GM21619 (cell line): ENCODE data around the gene CKAP2.
"Not testable (repeated sequence)": the region's sequence is repeated elsewhere in the genome, so short reads cannot be mapped to it uniquely, and the experiment has no call there.

Experiments used
- ATAC-seq: cut with Tn5 transposase; IDR thresholded peaks from one replicate; pipeline ENCODE4 v1.9.1; 2021; ENCODE audit not compliant: unreplicated experiment

CKAP2 gene

DNA sequence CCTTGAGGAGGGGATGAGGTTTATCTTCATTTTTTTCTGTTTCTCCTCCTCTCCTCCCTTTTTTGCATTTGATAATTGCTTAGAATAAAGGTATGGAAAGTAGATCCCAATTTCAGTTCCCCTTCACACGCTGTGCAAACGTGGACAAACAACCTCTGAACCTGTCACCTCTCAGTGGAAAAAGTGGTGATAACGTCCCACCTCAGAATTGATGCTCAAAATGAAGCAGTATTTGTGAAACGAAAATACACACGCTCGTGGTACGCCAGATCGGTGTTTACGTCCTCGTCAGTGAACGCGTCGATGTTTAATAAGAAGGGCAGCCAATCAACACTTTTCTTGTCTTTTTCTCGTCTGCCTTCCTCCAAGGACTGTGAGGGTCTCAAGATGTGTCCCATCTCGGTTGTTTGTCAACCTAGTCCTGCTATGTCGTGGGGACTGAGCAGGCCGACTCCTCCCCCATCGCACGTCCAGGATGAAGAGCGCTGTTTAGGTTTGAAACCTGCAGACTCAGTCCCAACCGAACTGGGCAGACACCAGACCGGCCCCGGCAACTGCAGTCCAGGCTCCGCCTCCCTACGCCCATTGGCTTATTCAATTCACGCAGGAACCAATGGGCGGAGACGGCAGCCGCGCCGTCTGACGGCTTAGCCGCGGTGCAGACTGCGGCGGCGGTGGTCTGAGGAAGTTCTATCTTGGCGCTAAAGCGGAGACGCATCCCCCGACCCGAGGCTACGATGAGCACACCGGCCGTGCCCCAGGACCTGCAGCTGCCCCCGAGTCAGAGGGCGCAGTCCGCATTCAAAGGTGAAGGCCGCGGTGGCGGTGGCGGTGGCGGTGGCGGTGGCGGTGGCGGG lies at the start of gene CKAP2:
Gene CKAP2 (plus strand): TSS at position 659 of the 857 bp plus-strand sequence. CDS start 79 bp downstream, at position 738.
- ATAC-seq = peak; percentile 75

GRCh38 chr13:52405767-52406494 lies 49.3 kb upstream of the CKAP2 start, which contains the start of gene THSD1:
Gene THSD1 (minus strand): TSS chr13:52406172. CDS start chr13:52402600, 3,572 bp downstream.
- ATAC-seq = no peak

DNA sequence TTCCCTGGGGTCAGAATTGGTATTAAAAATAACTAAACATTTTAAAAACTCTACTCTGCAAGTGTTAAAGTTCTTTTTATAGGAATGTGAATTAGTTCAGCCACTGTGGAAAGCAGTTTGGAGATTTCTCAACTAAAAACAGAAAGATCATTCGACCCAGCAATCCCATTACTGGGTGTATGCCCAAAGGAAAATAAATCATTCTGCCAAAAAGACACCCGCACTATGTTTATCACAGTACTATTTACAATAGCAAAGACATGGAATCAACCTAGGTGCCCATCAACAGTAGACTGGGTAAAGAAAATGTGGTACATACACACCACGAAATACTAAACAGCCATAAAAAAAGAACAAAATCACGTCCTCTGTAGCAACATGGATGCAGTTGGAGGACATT lies 48.6 kb upstream of the CKAP2 start:
- ATAC-seq = no peak

DNA sequence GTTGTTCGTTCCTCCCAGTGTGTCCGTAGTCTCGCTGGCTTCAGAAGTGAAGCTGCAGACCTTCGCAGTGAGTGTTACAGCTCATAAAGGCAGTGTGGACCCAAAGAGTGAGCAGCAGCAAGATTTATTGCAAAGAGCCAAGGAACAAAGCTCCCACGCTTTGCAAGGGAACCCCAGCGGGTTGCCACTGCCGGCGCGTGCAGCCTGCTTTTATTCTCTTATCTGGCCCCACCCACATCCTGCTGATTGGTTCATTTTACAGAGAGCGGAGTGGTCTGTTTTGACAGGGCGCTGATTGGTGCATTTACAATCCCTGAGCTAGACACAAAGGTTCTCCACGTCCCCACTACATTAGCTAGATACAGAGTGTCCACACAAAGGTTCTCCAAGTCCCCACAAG lies 47.8 kb upstream of the CKAP2 start:
- ATAC-seq = not testable (repeated sequence)

GRCh38 chr13:52408071-52408658 lies 47.1 kb upstream of the CKAP2 start:
- ATAC-seq = not testable (repeated sequence)

- peak; percentile 97 for ATAC-seq
These were observed 43.6 kb upstream of the CKAP2 start for GRCh38 chr13:52411629-52412028.

- no peak for ATAC-seq
These were observed 43.1 kb upstream of the CKAP2 start for GRCh38 chr13:52412128-52412527.

DNA sequence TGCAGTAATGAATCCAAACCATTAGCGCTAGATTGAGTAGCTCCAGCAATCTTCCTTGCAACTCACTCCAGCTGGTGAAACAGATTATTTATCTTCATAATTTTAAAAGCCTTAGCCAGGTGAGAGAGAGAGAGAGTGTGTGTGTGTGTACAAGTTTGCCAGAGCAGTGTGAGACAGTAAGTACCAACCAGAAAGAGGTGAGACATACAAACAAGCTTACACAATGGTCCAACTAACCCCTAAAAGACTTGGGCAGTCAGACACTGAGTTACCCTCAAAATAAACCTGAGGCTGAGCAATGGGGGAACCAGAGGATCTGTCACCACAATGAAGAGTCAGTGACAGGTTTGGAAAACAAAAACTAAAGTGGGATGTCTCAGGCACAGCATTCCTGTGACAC lies 41.2 kb upstream of the CKAP2 start:
- ATAC-seq = no peak

DNA sequence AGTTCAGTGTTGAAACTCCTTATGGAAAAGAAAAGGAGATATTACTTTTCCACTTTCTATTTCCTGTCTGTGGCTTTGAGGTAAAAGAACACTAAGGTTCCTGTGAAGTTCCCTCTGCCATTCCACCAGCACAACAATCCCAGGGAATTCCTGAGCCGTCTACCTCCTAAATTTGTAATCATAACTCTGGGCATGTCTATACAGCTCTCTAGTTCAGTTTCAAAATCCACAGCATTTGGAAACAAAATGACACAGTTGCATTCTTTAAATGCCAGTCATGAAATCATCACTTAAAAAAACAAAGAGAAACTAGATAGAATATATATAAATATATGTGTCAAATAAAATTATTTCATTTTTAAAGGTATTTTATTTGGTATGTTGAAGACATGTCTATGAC lies 40.3 kb upstream of the CKAP2 start:
- ATAC-seq = no peak

DNA sequence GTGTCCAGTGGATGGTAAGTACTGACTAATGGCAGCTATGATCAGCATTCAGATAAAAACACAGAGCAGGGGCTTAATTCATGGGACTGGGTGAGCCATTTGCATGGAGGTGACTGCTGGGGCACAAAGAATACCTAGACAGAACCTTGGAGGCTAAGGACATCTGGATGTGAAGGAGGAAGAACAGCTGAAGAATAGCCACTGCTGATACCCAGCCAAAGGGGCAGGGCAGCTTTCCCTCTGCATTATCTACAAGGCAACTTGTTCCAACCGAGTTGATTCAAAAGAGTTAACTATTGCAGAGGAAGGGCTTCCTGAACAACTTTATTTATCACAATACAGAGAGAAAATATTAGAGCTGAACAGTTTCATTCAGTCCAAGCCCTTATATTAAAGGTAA lies 36.2 kb upstream of the CKAP2 start:
- ATAC-seq = no peak

- no peak for ATAC-seq
These were observed 34.1 kb upstream of the CKAP2 start for GRCh38 chr13:52421216-52421615.

DNA sequence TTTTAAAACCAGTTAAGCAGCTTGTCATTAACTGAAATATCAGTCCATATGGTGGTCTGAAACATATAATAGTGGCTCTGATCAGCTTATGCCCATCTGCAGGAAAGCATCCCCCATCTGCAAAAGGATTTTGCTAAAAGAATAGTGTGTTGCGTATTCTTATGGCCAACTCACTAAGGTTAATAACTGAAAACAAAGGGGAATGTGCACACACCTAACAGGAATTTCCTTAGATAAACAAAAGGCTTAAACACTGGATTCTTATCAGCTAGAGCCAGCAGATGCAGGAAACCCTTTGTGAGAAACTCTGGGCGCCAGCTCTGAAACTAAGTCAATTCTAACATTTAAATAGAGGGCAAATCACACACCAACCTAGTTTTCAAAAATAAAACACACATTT lies 27.0 kb upstream of the CKAP2 start:
- ATAC-seq = no peak

DNA sequence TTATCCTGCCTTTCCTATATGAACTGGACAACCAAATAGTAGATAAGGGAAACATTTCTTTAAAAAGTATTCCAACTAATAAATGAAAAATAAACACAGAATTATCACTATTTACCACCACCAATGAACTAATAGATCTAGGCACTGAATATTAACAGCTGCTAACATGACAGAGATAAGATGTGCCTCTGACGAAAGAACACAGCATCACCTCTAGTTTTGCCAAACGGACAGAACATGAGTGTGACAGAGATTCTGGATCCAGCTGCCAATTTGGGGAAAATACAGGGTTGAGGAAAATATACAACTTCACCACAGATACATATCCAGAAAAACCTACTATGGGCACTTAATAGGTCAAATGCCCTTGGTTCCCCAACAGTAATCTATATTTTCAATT lies 22.8 kb upstream of the CKAP2 start:
- ATAC-seq = no peak

- ATAC-seq = no peak
These were observed 9.0 kb upstream of the CKAP2 start for GRCh38 chr13:52446265-52446664.

DNA sequence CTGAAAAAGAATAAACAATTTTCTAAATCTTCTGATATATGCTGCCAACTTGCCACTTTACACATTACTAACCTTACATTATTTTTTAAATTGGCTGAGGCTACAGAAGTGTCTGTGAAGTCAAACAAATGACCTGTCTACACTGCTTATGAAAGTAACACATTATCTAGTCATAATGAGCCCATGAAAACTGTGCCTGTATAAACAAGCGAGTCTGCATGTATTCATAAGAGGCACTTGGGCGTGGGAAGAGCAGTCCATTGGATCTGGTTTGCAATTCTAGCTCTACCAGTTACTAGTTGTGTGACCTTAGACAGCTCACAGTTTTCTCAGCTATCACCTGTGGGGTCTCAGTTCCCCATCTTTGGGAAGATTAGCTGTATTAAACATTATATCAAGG lies 7.9 kb upstream of the CKAP2 start:
- ATAC-seq = no peak

GRCh38 chr13:52447815-52448552 lies 7.3 kb upstream of the CKAP2 start:
- no peak for ATAC-seq

- ATAC-seq = no peak
These were observed 5.8 kb upstream of the CKAP2 start for GRCh38 chr13:52449331-52450011.

- peak; percentile 63 for ATAC-seq
These were observed 5.1 kb upstream of the CKAP2 start, which contains the start of gene VPS36 for GRCh38 chr13:52450012-52450792. Gene VPS36 (minus strand): TSS chr13:52450634. CDS start chr13:52450594, 40 bp downstream.

DNA sequence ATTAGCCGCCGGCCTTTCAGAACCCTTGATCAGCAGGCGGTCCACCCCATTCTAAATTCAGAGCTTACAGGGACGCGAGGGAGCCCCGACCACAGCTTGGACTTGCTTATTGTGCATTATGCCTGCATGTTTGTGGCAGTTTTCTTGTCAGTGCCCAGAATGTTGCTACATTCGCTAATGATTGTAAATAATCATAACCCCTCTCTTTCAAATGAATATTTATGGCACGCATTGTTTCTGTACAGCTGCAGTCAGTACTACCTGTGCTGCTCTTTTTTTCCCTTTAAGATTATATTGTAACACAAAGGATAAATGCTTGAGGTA lies 4.5 kb upstream of the CKAP2 start:
- no peak for ATAC-seq
